HG03354 (cell line): ENCODE measurements around the gene AP1S3.
A peak's percentile ranks its signal among the peaks of the same experiment; 100 is the strongest.

ENCODE experiments used
- ATAC-seq: cut with Tn5 transposase; IDR thresholded peaks from one replicate; pipeline ENCODE4 v1.9.1; 2021; ENCODE audit warnings: mild to moderate bottlenecking; ENCODE audit not compliant: unreplicated experiment, poor library complexity, severe bottlenecking

Gene AP1S3

GRCh38 chr2:223734346-223734745 is 103.0 kb downstream of the AP1S3 start:
- no peak for ATAC-seq

GRCh38 chr2:223732346-223732745 is 105.0 kb downstream of the AP1S3 start:
- ATAC-seq, result no peak

DNA sequence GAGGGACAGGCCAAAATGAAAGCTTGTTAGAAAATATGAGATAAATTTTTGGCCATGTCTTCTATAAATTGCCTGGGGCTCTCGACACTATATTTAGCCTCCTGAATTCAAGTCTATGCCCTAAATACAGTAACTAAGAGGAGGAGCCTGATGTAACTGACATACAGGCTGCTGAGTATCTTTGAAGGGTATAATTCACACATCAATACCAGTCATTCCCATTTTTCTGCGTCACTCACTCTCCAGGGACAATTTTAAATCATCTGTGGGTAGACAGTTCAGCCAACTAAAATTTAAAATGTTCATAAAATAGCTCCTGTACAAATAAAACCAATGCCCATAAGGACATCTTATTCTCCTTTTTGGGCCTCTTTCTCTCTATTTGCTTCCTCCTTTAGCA is 105.9 kb downstream of the AP1S3 start:
- ATAC-seq, result no peak

DNA sequence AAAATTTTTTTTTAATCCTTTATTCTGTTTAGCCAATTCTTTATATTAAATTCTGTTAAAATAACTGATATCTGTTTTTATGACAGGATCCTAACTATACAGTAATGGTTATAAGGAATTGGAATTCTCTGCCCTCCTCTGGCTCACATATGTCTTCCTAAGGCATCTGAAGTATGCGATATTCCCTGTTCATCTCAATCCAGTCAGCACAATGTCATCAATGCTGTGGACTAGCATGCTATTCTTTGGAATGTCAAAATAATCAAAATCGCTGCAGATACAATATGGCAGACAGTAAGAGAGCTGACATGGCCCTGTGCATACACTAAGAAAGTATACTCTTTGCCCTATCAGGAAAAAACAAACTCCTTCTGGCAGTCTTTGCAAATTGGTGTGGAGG is 107.6 kb downstream of the AP1S3 start:
- ATAC-seq, result no peak

- peak; percentile 90 for ATAC-seq
Observed at GRCh38 chr2:223727562-223727961, 109.8 kb downstream of the AP1S3 start.

- no peak for ATAC-seq
Observed at GRCh38 chr2:223725986-223726970, 111.1 kb downstream of the AP1S3 start.

DNA sequence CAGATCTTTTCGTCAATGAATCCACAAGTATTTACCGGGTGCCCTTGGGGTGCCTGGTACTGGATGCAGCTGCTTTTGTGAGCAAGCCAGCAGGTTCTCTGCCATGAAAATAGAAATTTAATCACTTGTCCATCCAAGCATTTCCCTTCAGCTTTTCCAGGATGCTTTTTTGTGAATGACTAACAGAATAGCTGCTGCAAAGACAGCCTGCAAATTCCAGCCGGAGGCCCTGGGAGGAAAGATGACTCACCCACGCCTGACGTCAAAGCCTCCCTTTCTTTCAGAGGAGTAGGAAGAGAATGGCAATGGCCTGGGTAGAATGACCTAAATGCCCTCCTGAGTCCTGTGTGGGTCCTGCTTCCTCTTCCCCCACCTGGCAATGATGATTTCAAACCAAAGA is 111.9 kb downstream of the AP1S3 start:
- ATAC-seq, result no peak

GRCh38 chr2:223724861-223725260 is 112.5 kb downstream of the AP1S3 start:
- ATAC-seq, result no peak

- ATAC-seq, result no peak
Observed at GRCh38 chr2:223723954-223724411, 113.4 kb downstream of the AP1S3 start.

GRCh38 chr2:223722226-223722625 is 115.2 kb downstream of the AP1S3 start:
- ATAC-seq, result no peak

DNA sequence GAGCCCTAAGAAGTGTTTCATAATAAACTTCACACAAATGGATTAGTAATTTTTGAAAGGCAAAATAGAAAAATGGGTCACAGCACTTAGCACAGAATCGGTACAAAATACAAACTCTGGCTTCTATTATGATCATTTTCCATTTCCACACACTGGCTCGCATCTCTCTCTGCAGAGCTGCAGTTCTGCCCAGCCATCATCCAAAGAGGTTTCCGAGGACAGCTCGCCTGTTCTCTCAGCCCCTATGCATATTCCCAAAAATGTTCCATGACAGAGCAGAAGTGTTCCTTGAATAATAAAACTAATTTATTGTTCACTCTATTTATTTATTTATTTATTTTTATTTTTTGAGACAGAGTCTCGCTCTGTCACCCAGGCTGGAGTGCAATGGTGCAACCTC is 115.6 kb downstream of the AP1S3 start:
- no peak for ATAC-seq

- no peak for ATAC-seq
Observed at GRCh38 chr2:223720367-223720766, 117.0 kb downstream of the AP1S3 start.

GRCh38 chr2:223712642-223713041 is 124.7 kb downstream of the AP1S3 start:
- no peak for ATAC-seq

DNA sequence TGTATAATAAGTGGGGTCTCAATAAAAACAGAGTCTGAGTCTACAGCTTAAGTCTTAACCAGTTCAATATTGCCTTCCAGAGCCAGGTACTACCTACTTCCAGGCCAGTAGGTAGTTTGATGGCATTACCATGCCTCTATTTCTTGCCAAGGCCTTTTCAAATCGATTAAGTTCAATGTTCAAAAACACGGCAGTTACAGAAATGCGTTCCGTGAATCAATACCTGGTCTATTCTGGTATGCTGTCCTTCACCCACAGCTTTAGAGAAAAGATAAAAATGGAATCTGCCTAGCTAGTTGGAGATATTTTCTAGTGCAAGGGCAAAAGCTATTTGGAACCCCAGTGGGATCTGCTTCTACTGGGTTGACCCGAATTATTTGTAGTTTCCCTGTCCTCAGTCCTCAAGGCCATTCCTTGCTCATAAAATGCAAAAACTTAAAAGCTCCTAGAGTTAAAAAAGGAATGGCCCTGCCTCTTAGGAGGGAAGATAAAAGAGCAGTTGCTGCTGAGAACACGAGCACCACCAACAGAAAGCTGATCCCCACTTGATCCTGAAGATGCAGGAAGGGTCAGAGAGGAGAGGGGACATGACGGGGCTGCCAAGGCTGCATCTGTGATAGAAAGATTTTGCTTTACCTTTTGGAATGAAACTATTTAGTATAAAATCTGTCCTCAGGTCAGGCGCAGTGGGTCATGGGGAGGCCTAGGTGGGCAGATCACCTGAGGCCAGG is 125.6 kb downstream of the AP1S3 start:
- no peak for ATAC-seq
